LNCaP clone FGC (cell line): ENCODE measurements around the gene TTC39A.
"Not testable (repeated sequence)": the region's sequence is repeated elsewhere in the genome, so short reads cannot be mapped to it uniquely, and the experiment has no call there.

ENCODE experiments used
- DNase-seq: peaks from one replicate; pipeline ENCODE4 v3.0.0-alpha.2; 2011; ENCODE audit warnings: low read depth
- H3K4me3 ChIP-seq: 2 replicates; pipeline ENCODE4 v1.5.1; 2011; ENCODE audit warnings: mild to moderate bottlenecking, low read depth, low read length, control low read depth
- CTCF ChIP-seq: IDR thresholded peaks from 2 replicates; pipeline ENCODE4 v1.5.1; 2012; ENCODE audit warnings: mild to moderate bottlenecking; ENCODE audit not compliant: control insufficient read depth, insufficient read depth; ENCODE audit errors: extremely low read depth

TTC39A gene

GRCh38 chr1:51328926-51329325 is 1.4 kb downstream of the TTC39A start:
- DNase-seq, result no peak
- H3K4me3 ChIP-seq, result no peak overlapping the region
- no peak for TF ChIP-seq CTCF

GRCh38 chr1:51328279-51328678 is 2.1 kb downstream of the TTC39A start:
- no peak overlapping the region for H3K4me3 ChIP-seq
- no peak for TF ChIP-seq CTCF
- no peak for DNase-seq

GRCh38 chr1:51327386-51327785 is 3.0 kb downstream of the TTC39A start:
- no peak for DNase-seq
- H3K4me3 ChIP-seq, result no peak overlapping the region
- TF ChIP-seq CTCF, result no peak

- DNase-seq, result no peak
- no peak for TF ChIP-seq CTCF
- H3K4me3 ChIP-seq, result no peak overlapping the region
Measured at GRCh38 chr1:51326839-51327238, 3.5 kb downstream of the TTC39A start.

GRCh38 chr1:51325878-51326755 is 4.2 kb downstream of the TTC39A start:
- TF ChIP-seq CTCF, result no peak
- DNase-seq, result no peak
- H3K4me3 ChIP-seq, result no peak overlapping the region

GRCh38 chr1:51325391-51325790 is 5.0 kb downstream of the TTC39A start:
- no peak for DNase-seq
- TF ChIP-seq CTCF, result no peak
- H3K4me3 ChIP-seq, result no peak overlapping the region

GRCh38 chr1:51325011-51325385 is 5.4 kb downstream of the TTC39A start:
- H3K4me3 ChIP-seq, DNase-seq: not testable (repeated sequence)
